DND-41 (cell line): Measurements from ENCODE around the gene NLGN2.

Experiments
- ATAC-seq: fragments of 200-7000 bp; cut with Tn5 transposase; 3 replicates; pipeline ENCODE4 v1.9.1; 2021; ENCODE audit warnings: low read depth; ENCODE audit not compliant: insufficient read depth
- DNase-seq: peaks from one replicate; pipeline ENCODE4 v3.0.0-alpha.2; 2020
- H2AFZ ChIP-seq: 2 replicates; pipeline ENCODE4 v1.6.0; 2012; ENCODE audit warnings: low read depth, low read length
- H3K27ac ChIP-seq: 2 replicates; pipeline ENCODE4 v1.5.1; 2012; ENCODE audit warnings: low read length, inconsistent platforms
- H3K27me3 ChIP-seq: fragments of 200-600 bp; sonication (generic); 2 replicates; pipeline ENCODE4 v1.6.0; 2012; ENCODE audit warnings: low read length, mild to moderate bottlenecking, inconsistent platforms; ENCODE audit not compliant: insufficient read depth, poor library complexity
- H3K36me3 ChIP-seq: 2 replicates; pipeline ENCODE4 v1.5.1; 2012; ENCODE audit warnings: low read length, inconsistent platforms; ENCODE audit not compliant: insufficient read depth
- H3K4me1 ChIP-seq: 2 replicates; pipeline ENCODE4 v1.5.1; 2012; ENCODE audit warnings: mild to moderate bottlenecking, low read length; ENCODE audit not compliant: insufficient read depth
- H3K4me2 ChIP-seq: 2 replicates; pipeline ENCODE4 v1.6.0; 2012; ENCODE audit warnings: mild to moderate bottlenecking, moderate library complexity, low read length, inconsistent platforms; ENCODE audit not compliant: insufficient read depth
- H3K4me3 ChIP-seq, 2 experiments: fragments of 200-600 bp in 1 of 2; shearing (Covaris generic) in 1 of 2; 2 replicates each; pipeline ENCODE4 v1.5.1; 2012 to 2016; ENCODE audit warnings: inconsistent platforms in 2 of 2, low read length in 2 of 2, mild to moderate bottlenecking in 2 of 2, low read depth in 1 of 2, moderate library complexity in 1 of 2
- H3K79me2 ChIP-seq: 2 replicates; pipeline ENCODE4 v1.6.0; 2012; ENCODE audit warnings: low read length, inconsistent platforms; ENCODE audit not compliant: insufficient read depth
- H3K9ac ChIP-seq: 2 replicates; pipeline ENCODE4 v1.6.0; 2012; ENCODE audit warnings: low read depth, mild to moderate bottlenecking, inconsistent platforms, low read length, moderate library complexity
- H3K9me3 ChIP-seq: 2 replicates; pipeline ENCODE4 v1.5.1; 2012; ENCODE audit warnings: low read length, moderate library complexity, mild to moderate bottlenecking, inconsistent platforms; ENCODE audit not compliant: insufficient read depth, severe bottlenecking
- H4K20me1 ChIP-seq: 2 replicates; pipeline ENCODE4 v1.6.0; 2012; ENCODE audit warnings: low read length; ENCODE audit not compliant: insufficient read depth
- EZH2 ChIP-seq: IDR thresholded peaks from 3 replicates; pipeline ENCODE4 v1.6.1; 2012; ENCODE audit warnings: borderline replicate concordance, low read depth, mild to moderate bottlenecking, moderate library complexity, low read length, inconsistent platforms; ENCODE audit not compliant: severe bottlenecking
- TF ChIP-seq, protein P1 (sequence below): IDR thresholded peaks from 2 replicates; pipeline ENCODE4 v1.5.1; 2012; ENCODE audit warnings: borderline replicate concordance, low read length, moderate library complexity, mild to moderate bottlenecking; ENCODE audit not compliant: poor library complexity, severe bottlenecking; ENCODE audit errors: extremely low read depth

NLGN2 gene

DNA sequence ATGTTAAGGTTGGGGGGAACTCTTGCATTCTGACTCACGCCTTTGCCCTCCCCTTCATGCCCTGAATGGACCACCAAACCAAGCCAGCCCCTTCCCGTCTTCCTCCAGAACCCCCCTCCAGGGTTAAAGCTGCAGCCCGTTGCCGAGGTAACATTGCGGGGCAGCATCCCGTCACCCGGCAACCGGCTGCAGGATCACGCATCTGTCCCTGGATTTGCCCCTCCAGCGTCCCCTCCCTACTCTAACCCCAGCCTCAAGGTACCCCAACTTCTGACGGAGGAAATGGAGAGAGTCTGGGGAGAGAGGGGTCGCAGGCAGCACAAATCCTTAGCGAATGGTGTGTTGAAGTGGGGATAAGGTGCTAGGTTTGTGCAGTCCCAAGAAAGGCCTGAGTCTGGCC, 563 bp upstream of the NLGN2 start:
- TF ChIP-seq, protein P1, sequence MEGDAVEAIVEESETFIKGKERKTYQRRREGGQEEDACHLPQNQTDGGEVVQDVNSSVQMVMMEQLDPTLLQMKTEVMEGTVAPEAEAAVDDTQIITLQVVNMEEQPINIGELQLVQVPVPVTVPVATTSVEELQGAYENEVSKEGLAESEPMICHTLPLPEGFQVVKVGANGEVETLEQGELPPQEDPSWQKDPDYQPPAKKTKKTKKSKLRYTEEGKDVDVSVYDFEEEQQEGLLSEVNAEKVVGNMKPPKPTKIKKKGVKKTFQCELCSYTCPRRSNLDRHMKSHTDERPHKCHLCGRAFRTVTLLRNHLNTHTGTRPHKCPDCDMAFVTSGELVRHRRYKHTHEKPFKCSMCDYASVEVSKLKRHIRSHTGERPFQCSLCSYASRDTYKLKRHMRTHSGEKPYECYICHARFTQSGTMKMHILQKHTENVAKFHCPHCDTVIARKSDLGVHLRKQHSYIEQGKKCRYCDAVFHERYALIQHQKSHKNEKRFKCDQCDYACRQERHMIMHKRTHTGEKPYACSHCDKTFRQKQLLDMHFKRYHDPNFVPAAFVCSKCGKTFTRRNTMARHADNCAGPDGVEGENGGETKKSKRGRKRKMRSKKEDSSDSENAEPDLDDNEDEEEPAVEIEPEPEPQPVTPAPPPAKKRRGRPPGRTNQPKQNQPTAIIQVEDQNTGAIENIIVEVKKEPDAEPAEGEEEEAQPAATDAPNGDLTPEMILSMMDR: no peak
- no peak for TF ChIP-seq EZH2
- Histone ChIP-seq H3K36me3 (peaks cover 23% of the 10 kb centered on the region), H4K20me1 (0 out of 2 replicates have a peak, but pooled peaks cover 2% of the 10 kb centered on the region), H3K9ac (no peak overlapping the region), H2AFZ (no peak overlapping the region), H3K9me3 (no peaks in the 10 kb centered on the region), H3K4me2 (no peak overlapping the region), H3K27ac (no peak overlapping the region), H3K4me1 (peaks cover 25% of the 10 kb centered on the region), H3K4me3 (no peak overlapping the region), H3K79me2 (peaks cover 9% of the 10 kb centered on the region; the same call in 1 of the 2 replicates), H3K27me3 (no peaks in the 10 kb centered on the region)
- DNase-seq (no peak), ATAC-seq (no peak)

DNA sequence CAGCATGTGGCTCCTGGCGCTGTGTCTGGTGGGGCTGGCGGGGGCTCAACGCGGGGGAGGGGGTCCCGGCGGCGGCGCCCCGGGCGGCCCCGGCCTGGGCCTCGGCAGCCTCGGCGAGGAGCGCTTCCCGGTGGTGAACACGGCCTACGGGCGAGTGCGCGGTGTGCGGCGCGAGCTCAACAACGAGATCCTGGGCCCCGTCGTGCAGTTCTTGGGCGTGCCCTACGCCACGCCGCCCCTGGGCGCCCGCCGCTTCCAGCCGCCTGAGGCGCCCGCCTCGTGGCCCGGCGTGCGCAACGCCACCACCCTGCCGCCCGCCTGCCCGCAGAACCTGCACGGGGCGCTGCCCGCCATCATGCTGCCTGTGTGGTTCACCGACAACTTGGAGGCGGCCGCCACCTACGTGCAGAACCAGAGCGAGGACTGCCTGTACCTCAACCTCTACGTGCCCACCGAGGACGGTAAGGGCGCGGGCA, 645 bp downstream of the NLGN2 start:
- Histone ChIP-seq H3K9ac (no peak overlapping the region), H3K4me1 (peaks cover 18% of the 10 kb centered on the region), H2AFZ (no peak overlapping the region), H3K79me2 (peaks cover 4% of the 10 kb centered on the region; the same call in 1 of the 2 replicates), H3K4me2 (no peak overlapping the region), H3K9me3 (no peaks in the 10 kb centered on the region), H3K27me3 (no peaks in the 10 kb centered on the region), H3K27ac (no peak overlapping the region), H4K20me1 (0 out of 2 replicates have a peak, but pooled peaks cover 2% of the 10 kb centered on the region), H3K4me3 (no peak overlapping the region), H3K36me3 (peaks cover 23% of the 10 kb centered on the region)
- ATAC-seq (no peak), DNase-seq (no peak)
- TF ChIP-seq, protein P1: no peak

DNA sequence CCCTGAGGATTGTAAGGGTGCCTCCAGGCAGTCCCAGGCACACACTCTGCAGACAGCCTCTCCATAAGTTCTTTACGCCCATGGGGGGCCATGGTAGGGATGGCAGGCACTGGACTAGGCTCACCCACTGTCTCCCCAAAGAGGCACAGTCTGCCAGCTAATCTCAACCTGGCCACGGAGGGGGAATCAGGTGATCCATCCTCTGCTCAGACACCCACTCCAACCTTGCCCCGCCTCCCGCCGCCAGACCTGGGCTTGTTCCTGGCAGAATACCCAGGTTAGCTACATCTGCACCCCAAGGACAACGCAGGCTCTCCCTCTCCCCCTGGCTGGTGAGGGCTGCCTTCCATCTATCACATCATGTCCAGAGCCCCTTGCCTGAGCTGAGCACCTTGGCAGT, 1.2 kb downstream of the NLGN2 start:
- Histone ChIP-seq H4K20me1 (0 out of 2 replicates have a peak, but pooled peaks cover 2% of the 10 kb centered on the region), H3K9me3 (no peaks in the 10 kb centered on the region), H3K9ac (no peak overlapping the region), H2AFZ (no peak overlapping the region), H3K36me3 (peaks cover 23% of the 10 kb centered on the region), H3K4me3 (no peak overlapping the region), H3K79me2 (no peaks in the 10 kb centered on the region), H3K27ac (no peak overlapping the region), H3K27me3 (no peaks in the 10 kb centered on the region), H3K4me1 (peaks cover 15% of the 10 kb centered on the region), H3K4me2 (no peak overlapping the region)
- ATAC-seq (no peak), DNase-seq (no peak)
- no peak for TF ChIP-seq EZH2
- TF ChIP-seq, protein P1: no peak

DNA sequence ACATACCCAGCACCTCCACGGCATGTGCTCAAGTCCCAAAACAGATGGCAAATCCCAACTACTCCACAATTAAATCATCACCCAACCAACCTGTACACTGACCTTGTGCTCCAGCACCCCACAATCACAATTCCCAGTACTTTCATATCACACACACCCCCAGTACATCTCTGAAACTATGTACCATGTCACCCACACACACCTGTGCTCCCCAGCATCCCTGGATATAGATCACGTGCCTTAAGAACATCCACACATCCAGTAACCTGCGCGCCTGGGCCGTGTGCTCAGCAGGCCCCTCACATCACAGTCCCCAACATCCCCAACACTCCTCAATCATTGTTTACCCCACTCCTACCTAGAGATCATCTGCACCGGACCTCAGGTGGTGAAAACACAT, 2.1 kb downstream of the NLGN2 start:
- Histone ChIP-seq H4K20me1 (0 out of 2 replicates have a peak, but pooled peaks cover 2% of the 10 kb centered on the region), H2AFZ (no peak overlapping the region), H3K36me3 (peaks cover 23% of the 10 kb centered on the region), H3K27ac (no peak overlapping the region), H3K27me3 (no peaks in the 10 kb centered on the region), H3K79me2 (no peaks in the 10 kb centered on the region), H3K4me1 (peaks cover 15% of the 10 kb centered on the region), H3K9me3 (no peaks in the 10 kb centered on the region), H3K9ac (no peak overlapping the region), H3K4me2 (no peak overlapping the region), H3K4me3 (no peak overlapping the region)
- DNase-seq (no peak), ATAC-seq (no peak)
- TF ChIP-seq EZH2: no peak
- TF ChIP-seq, protein P1: no peak
